Skeletal muscle cell (primary cell): ENCODE measurements around the gene OAT.

ENCODE experiments used
- DNase-seq: peaks from one replicate; pipeline ENCODE4 v3.0.0-alpha.2; 2010; ENCODE audit warnings: low read depth
- H3K4me3 ChIP-seq: 2 replicates; pipeline ENCODE4 v1.5.1; 2011; ENCODE audit warnings: low read depth, mild to moderate bottlenecking, control low read depth, low read length, moderate library complexity

OAT gene

GRCh38 chr10:124366825-124367224, 51.9 kb downstream of the OAT start:
- no peak overlapping the region for H3K4me3 ChIP-seq
- DNase-seq: no peak

- H3K4me3 ChIP-seq: no peak overlapping the region
- DNase-seq: no peak
Observed at GRCh38 chr10:124366343-124366742, 52.4 kb downstream of the OAT start.

GRCh38 chr10:124364674-124365073, 54.0 kb downstream of the OAT start:
- no peak overlapping the region for H3K4me3 ChIP-seq
- no peak for DNase-seq

- H3K4me3 ChIP-seq: no peak overlapping the region
- DNase-seq: no peak
Observed at GRCh38 chr10:124362568-124362967, 56.2 kb downstream of the OAT start.

- DNase-seq: no peak
- H3K4me3 ChIP-seq: no peak overlapping the region
Observed at GRCh38 chr10:124359336-124359832, 59.3 kb downstream of the OAT start.

GRCh38 chr10:124357561-124357885, 61.2 kb downstream of the OAT start:
- no peak for DNase-seq
- H3K4me3 ChIP-seq: no peak overlapping the region

- no peak overlapping the region for H3K4me3 ChIP-seq
- DNase-seq: no peak
Observed at GRCh38 chr10:124356701-124357560, 61.8 kb downstream of the OAT start.

GRCh38 chr10:124354411-124355382, 64.0 kb downstream of the OAT start:
- H3K4me3 ChIP-seq: peak overlapping the region; percentile 43
- no peak for DNase-seq

- DNase-seq: no peak
Observed at GRCh38 chr10:124353896-124354295, 64.8 kb downstream of the OAT start.

GRCh38 chr10:124353091-124353815, 65.5 kb downstream of the OAT start:
- DNase-seq: no peak
- H3K4me3 ChIP-seq: no peak overlapping the region

More at GRCh38 chr10:124353896-124354295, 64.8 kb downstream of the OAT start:
- H3K4me3 ChIP-seq: no peak overlapping the region

GRCh38 chr10:124351481-124352220, 67.1 kb downstream of the OAT start:
- no peak overlapping the region for H3K4me3 ChIP-seq
- DNase-seq: no peak

GRCh38 chr10:124350806-124351205, 67.9 kb downstream of the OAT start:
- no peak overlapping the region for H3K4me3 ChIP-seq
- DNase-seq: no peak

- no peak overlapping the region for H3K4me3 ChIP-seq
- DNase-seq: no peak
Observed at GRCh38 chr10:124349996-124350280, 68.8 kb downstream of the OAT start.

- no peak overlapping the region for H3K4me3 ChIP-seq
- no peak for DNase-seq
Observed at GRCh38 chr10:124349231-124349995, 69.3 kb downstream of the OAT start.

GRCh38 chr10:124348801-124349200, 69.9 kb downstream of the OAT start:
- no peak for DNase-seq
- no peak overlapping the region for H3K4me3 ChIP-seq

- no peak overlapping the region for H3K4me3 ChIP-seq
- DNase-seq: no peak
Observed at GRCh38 chr10:124347956-124348355, 70.8 kb downstream of the OAT start.
